GM19099 (cell line): ENCODE results near the gene RPP14.
A peak's percentile ranks its signal among the peaks of the same experiment; 100 is the strongest.

ENCODE experiments used
- POLR2A ChIP-seq: IDR thresholded peaks from 3 replicates; pipeline ENCODE4 v1.6.1; 2011; ENCODE audit warnings: low read depth; ENCODE audit not compliant: insufficient read length; ENCODE audit errors: extremely low read depth

Gene RPP14

DNA sequence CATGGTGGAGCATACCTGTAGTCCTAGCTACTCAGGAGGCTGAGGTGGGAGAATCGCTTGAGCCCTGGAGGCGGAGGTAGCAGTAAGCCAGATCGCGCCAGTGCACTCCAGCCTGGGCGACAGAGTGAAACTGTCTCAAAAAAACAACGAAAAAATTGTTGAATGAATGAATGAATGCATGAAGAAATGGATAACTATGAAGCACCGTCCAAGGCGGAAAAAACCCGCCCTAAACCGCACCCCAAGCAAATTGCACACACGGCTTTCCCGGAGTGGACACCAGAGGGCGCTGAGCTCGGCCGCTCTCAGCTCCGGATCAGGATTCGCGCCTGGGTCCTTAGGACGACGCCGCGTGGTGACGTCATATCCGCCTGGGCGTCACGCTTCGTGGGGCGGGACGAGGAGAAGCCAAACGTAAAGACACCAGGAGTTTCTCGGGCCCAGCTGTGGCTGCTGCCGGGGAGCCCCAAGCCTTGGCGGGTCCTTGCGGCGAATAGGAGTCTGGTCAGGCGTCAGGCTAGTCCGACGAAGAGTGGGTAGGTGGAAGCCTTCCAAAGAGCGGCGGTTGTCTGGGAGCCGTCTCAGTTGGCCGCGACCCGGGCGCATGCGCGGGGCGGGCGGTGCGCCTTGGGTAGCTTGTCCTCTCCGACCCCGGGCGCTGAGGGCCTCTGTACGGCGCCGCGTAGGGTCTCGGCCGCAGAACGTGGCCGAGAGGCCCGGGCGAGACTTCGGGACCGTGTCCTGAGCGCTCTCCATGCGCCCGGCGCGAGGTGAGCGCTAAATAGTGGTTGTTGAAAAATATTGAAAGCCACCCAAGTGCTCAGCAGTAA lies at the start of gene RPP14, which contains the start of gene HTD2:
Gene RPP14 (plus strand): TSS at position 364 of the 830 bp plus-strand sequence. CDS start 4,085 bp downstream, outside the sequence.
Gene HTD2 (plus strand): TSS at position 639 of the 830 bp plus-strand sequence. CDS start 11,094 bp downstream, outside the sequence.
- TF ChIP-seq POLR2A, result peak; percentile 83

GRCh38 chr3:58256511-58256910 lies 49.5 kb upstream of the RPP14 start:
- TF ChIP-seq POLR2A, result no peak

DNA sequence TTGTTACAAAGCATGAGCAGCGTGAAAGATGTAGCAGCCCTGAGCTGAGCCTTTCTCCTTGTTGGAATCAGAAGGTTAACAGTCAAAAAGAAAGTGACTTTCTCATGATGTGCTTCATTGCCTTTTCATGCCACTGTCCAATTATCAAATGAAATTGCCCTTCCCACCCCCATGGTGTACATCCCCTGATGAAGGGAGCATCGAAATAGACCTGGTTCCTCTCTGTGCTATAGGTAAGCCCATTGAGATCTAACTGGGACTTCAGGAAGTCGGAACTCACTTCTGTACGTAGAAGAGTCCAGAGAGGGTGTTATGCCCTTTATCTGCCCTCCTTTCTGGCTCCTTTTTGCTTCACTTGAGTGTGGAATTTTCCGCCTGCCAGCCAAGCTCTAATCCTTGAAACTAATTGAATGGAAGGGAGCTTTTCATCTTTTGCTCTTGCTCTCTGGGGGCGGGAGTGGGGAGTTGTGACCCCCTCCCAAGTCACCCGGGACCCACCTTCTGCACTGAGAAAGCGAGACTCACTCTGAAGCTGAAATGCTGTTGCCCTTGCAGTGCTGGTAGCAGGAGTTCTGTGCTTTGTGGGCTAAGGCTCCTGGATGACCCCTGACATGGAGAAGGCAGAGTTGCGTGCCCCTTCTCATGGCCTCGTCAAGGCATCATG lies 47.5 kb upstream of the RPP14 start:
- TF ChIP-seq POLR2A, result no peak

- no peak for TF ChIP-seq POLR2A
These were observed 45.7 kb upstream of the RPP14 start for GRCh38 chr3:58260261-58260731.

DNA sequence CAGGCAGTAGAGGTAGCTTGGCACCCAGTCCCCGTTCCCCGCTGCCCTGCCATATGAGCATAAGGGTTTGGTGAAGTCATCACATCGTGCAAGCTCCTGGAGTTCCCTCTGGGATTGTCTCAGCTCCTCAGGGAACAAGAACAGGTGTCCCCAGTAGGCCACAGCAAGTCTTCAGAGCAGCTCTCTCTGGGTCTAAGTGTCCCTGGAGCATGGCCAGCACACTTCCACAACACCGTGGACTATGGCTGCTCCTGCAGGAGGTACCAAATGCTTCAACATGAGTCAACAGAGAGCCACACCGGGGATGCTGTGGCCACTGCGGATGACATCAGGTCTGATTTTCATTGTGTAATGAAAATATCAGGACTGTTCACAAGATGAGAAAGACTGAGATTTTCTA lies 45.3 kb upstream of the RPP14 start:
- no peak for TF ChIP-seq POLR2A

DNA sequence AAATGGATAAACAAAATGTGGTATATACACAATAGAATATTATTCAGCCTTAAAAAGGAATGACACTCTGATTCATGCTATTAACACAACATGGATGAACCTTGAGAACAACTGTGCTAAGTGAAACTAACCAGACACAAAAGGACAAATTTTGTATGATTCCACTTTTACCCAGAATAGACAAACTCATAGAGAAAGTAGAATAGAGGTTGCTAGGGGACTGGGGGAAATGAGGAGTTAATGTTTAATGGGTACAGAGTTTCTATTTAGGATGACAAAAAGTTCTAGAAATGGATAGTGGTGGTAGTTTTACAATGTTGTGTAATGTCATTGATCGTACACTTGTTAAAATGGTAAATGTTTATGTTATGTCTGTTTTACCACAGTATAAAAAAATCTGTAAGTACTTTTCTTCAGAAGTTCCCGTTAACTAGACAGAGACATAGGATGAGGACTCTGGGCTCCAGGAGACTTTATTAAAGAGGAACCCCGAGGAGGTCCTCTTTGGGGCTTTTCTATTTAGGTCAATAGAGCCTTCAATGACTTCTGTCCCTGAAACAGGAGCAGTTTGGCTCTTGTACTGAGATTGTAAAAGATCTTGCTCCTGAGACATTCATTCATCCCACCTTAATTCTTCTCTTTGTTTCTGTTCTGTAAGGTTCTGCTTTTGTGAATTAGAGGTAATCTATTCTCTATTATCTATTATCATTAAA lies 43.9 kb upstream of the RPP14 start:
- no peak for TF ChIP-seq POLR2A

DNA sequence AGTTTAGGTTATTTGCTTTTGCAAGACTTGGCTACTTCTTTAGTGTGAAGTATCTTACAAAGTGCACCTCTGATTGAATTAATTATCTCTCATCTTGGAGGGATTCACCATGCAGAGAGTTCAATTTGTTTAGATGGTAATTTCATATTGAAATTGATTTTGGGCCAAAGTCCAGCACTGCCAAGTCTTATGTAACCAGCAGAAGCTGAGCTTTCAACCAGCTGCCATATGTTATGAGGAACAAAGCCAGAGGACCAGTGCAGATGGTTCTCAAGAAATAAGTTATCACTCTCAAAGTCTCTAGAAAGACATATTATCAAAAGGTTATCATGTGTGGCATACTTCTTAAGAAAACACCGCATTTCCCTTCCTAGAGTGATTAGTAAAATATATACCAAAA lies 39.5 kb upstream of the RPP14 start:
- no peak for TF ChIP-seq POLR2A

DNA sequence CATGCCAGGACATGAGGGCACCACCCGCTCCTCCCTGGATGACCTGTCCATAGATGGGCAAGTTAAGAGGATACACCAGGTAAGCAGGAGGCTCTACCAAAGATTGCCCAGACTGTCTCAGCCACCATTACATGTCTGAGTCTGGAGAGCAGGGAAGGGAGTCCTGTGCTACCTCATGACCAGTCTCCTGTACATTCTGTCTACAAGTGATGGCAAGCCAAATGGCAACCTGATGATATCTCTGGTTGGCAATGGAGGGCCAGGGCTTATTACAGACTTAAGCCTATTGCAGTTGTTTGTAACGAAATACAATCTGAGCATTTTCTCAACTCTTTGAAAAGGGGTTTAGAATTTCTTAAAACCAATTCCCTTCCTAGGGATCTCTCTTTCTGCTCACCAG lies 36.7 kb upstream of the RPP14 start:
- no peak for TF ChIP-seq POLR2A

GRCh38 chr3:58270485-58270884 lies 35.6 kb upstream of the RPP14 start:
- TF ChIP-seq POLR2A, result no peak

DNA sequence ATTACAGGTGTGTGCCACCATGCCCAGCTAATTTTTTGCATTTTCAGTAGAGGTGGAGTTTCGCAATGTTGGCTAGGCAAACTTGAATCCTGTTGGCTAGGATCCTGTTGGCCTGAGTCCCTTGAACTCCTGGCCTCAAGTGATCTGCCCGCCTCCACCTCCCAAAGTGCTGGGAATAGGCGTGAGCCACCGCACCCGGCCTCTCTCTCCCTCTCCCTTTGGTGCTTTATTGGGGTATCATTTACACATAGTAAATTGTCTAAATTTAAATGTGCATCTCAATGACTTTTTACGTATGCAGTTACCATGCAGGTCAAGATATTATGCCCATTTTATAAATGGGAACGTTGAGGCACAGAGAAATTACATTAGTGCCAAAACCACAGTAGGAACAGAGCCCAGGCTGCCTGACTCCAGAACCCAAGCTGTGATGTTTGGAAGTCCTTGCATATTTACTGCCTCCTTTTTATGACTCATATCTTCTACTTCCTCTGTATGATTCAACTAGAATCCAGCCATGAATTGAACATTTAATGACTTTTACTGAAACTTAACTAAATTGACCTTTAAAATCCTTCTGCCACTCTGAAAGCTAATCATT lies 34.0 kb upstream of the RPP14 start:
- TF ChIP-seq POLR2A, result no peak

DNA sequence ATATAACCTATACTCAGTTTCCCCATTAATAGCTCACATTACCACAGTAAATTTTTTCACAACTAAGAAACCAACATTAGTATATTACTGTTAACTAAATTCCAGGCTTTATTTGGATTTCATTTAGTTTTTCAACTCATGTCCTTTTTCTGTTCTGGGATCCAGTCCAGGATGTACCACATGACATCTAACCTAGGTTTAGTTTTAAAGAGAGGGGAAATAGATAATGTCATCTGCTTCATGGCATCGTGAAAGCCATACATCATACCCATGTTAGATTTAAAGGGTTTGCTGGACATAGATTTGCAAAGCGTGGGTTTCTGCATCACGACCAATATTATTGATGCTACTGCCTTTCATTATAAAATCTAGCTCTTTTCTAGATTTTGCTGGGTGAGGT lies 33.2 kb upstream of the RPP14 start:
- TF ChIP-seq POLR2A, result no peak

GRCh38 chr3:58274027-58274614 lies 31.9 kb upstream of the RPP14 start:
- no peak for TF ChIP-seq POLR2A

GRCh38 chr3:58281069-58281468 lies 25.0 kb upstream of the RPP14 start:
- TF ChIP-seq POLR2A, result no peak

DNA sequence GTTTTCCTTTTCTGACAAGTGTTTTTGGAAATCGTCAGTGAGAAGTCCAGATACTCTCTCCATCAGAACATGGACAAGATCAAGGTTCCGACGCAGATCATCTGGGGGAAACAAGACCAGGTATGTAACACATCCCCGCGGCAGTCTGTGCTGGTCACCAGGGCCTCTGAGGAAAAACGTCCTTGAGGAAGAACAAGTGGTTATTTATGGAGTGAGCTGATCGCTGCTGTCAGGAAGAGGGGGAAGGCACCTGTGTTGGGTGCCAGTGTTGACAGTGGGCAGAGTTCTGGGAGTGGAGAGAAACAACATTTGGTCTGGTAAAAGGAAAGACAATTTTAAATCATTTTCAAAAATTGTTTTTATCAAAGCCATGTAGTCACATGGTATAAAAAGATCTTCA lies 20.7 kb upstream of the RPP14 start:
- no peak for TF ChIP-seq POLR2A

- no peak for TF ChIP-seq POLR2A
These were observed 18.7 kb upstream of the RPP14 start for GRCh38 chr3:58287354-58287753.
